GM18508 (cell line): ENCODE measurements around the gene PRSS21.

ENCODE experiments used
- ATAC-seq: cut with Tn5 transposase; IDR thresholded peaks from one replicate; pipeline ENCODE4 v1.9.1; 2021; ENCODE audit warnings: moderate number of reproducible peaks; ENCODE audit not compliant: insufficient read depth, unreplicated experiment

Gene PRSS21

GRCh38 chr16:2816751-2817339 lies at the start of gene PRSS21:
Gene PRSS21 (plus strand): TSS chr16:2817237. CDS start chr16:2817269, 32 bp downstream.
- ATAC-seq, result no peak

- no peak for ATAC-seq
Measured at GRCh38 chr16:2767891-2768290, 49.1 kb upstream of the PRSS21 start.

- no peak for ATAC-seq
Measured at GRCh38 chr16:2768403-2769089, 48.5 kb upstream of the PRSS21 start.

- no peak for ATAC-seq
Measured at GRCh38 chr16:2769100-2769529, 47.9 kb upstream of the PRSS21 start.

GRCh38 chr16:2769675-2770056 lies 47.4 kb upstream of the PRSS21 start:
- no peak for ATAC-seq

- ATAC-seq, result no peak
Measured at GRCh38 chr16:2770057-2770951, 46.7 kb upstream of the PRSS21 start.

GRCh38 chr16:2771496-2772402 lies 45.3 kb upstream of the PRSS21 start:
- ATAC-seq, result no peak

GRCh38 chr16:2773188-2773968 lies 43.7 kb upstream of the PRSS21 start:
- no peak for ATAC-seq

- no peak for ATAC-seq
Measured at GRCh38 chr16:2774161-2774891, 42.7 kb upstream of the PRSS21 start.

- no peak for ATAC-seq
Measured at GRCh38 chr16:2775131-2775716, 41.8 kb upstream of the PRSS21 start.

GRCh38 chr16:2775765-2776499 lies 41.1 kb upstream of the PRSS21 start:
- ATAC-seq, result no peak

- ATAC-seq, result no peak
Measured at GRCh38 chr16:2776500-2777139, 40.4 kb upstream of the PRSS21 start.

- no peak for ATAC-seq
Measured at GRCh38 chr16:2777231-2777902, 39.7 kb upstream of the PRSS21 start, which contains the start of gene ELOB. Gene ELOB (minus strand): TSS chr16:2777280. CDS start chr16:2777239, 41 bp downstream.

- no peak for ATAC-seq
Measured at GRCh38 chr16:2777903-2778629, 39.0 kb upstream of the PRSS21 start.

- no peak for ATAC-seq
Measured at GRCh38 chr16:2778630-2778958, 38.4 kb upstream of the PRSS21 start.
